PC-3 (cell line): ENCODE data around the gene MMP14. TPM values are rescaled to one million over a fixed set of nuclear protein-coding genes. Genes with fewer than 3 reads are reported as not detected.

Experiments
- ATAC-seq: fragments of 200-7000 bp; cut with Tn5 transposase; 2 replicates; pipeline ENCODE4 v1.9.1; 2020; ENCODE audit warnings: mild to moderate bottlenecking, moderate library complexity
- BruUV-seq: library from RNA; stranded (reverse); fragments of 400-500 nt; replicated peaks from 2 replicates; lab custom pipeline; 2021; lab: Mats Ljungman, UMichigan
- CTCF ChIA-PET: fragments of 300-600 bp; sonication (Branson Sonifier 250); formaldehyde crosslinking; loops from one replicate; lab custom pipeline; 2022; ENCODE audit warnings: antibody characterized with exemption; lab: Charles Lee
- POLR2A ChIA-PET: fragments of 300-600 bp; sonication (Branson Sonifier 250); formaldehyde crosslinking; loops from one replicate; lab custom pipeline; 2022; ENCODE audit warnings: antibody characterized with exemption; ENCODE audit not compliant: unreplicated experiment; lab: Charles Lee
- DNase-seq: peaks from one replicate; pipeline ENCODE4 v3.0.0-alpha.2; 2015
- H2AFZ ChIP-seq: fragments of 300-600 bp; sonication (generic); 2 replicates; pipeline ENCODE4 v1.6.0; 2016; ENCODE audit warnings: antibody characterized with exemption, low read length
- H3F3A ChIP-seq: fragments of 300-600 bp; sonication (generic); one replicate; pipeline ENCODE4 v1.6.0; 2017; ENCODE audit warnings: antibody characterized with exemption, low read length, control low read depth, mild to moderate bottlenecking; ENCODE audit not compliant: unreplicated experiment
- H3K27ac ChIP-seq: fragments of 300-600 bp; sonication (generic); 2 replicates; pipeline ENCODE4 v1.5.1; 2016; ENCODE audit warnings: mild to moderate bottlenecking, low read length
- H3K27me3 ChIP-seq: fragments of 300-600 bp; sonication (generic); 2 replicates; pipeline ENCODE4 v1.6.1; 2016; ENCODE audit warnings: low read length, mixed read lengths
- H3K36me3 ChIP-seq: fragments of 300-600 bp; sonication (generic); 2 replicates; pipeline ENCODE4 v1.6.1; 2016; ENCODE audit warnings: low read depth, mixed run types, low read length, mixed read lengths
- H3K4me1 ChIP-seq: fragments of 300-600 bp; sonication (generic); 2 replicates; pipeline ENCODE4 v1.5.1; 2016; ENCODE audit warnings: low read length; ENCODE audit not compliant: insufficient read depth
- H3K4me2 ChIP-seq: fragments of 300-600 bp; sonication (generic); 2 replicates; pipeline ENCODE4 v1.6.0; 2016; ENCODE audit warnings: low read length
- H3K4me3 ChIP-seq: fragments of 300-600 bp; sonication (generic); 2 replicates; pipeline ENCODE4 v1.5.1; 2016; ENCODE audit warnings: mild to moderate bottlenecking, low read length, mixed read lengths
- H3K79me2 ChIP-seq: fragments of 300-600 bp; sonication (generic); 2 replicates; pipeline ENCODE4 v1.6.1; 2017; ENCODE audit warnings: low read length, mixed read lengths
- H3K9ac ChIP-seq: fragments of 300-600 bp; sonication (generic); 2 replicates; pipeline ENCODE4 v1.6.0; 2016; ENCODE audit warnings: mild to moderate bottlenecking, low read length
- H3K9me2 ChIP-seq: fragments of 300-600 bp; sonication (generic); replicated peaks from 2 replicates; pipeline ENCODE4 v1.6.1; 2016; ENCODE audit warnings: mixed run types, low read length, mixed read lengths
- H3K9me3 ChIP-seq: fragments of 300-600 bp; sonication (generic); 2 replicates; pipeline ENCODE4 v1.6.1; 2016; ENCODE audit warnings: low read length, mixed read lengths
- H4K20me1 ChIP-seq: fragments of 300-600 bp; sonication (generic); 2 replicates; pipeline ENCODE4 v1.6.1; 2016; ENCODE audit warnings: low read length, mixed read lengths
- EZH2 ChIP-seq: fragments of 300-600 bp; sonication (generic); IDR thresholded peaks from one replicate; pipeline ENCODE4 v1.6.1; 2017; ENCODE audit warnings: antibody characterized with exemption, mild to moderate bottlenecking, low read length; ENCODE audit not compliant: unreplicated experiment
- EZH2phosphoT487 ChIP-seq: fragments of 300-600 bp; sonication (generic); IDR thresholded peaks from 2 replicates; pipeline ENCODE4 v1.6.1; 2018; ENCODE audit warnings: mild to moderate bottlenecking, antibody characterized with exemption, low read length, borderline replicate concordance
- intact Hi-C: fragments of 100-400 bp; cut with micrococcal nuclease; formaldehyde crosslinking; loops from 2 replicates; pipeline ENCODE4 v1.9.0; 2023
- total RNA-seq: library from RNA; depleted of rRNA; stranded (reverse); fragments of >200 nt; gene quantifications from 2 replicates; pipeline ENCODE4 v1.2.3, GENCODE V29; 2014
- TF ChIP-seq, protein P1 (sequence below): fragments of 300-600 bp; sonication (generic); conservative IDR thresholded peaks from 2 replicates; pipeline ENCODE4 v1.5.1; 2017; ENCODE audit warnings: antibody characterized with exemption, low read depth, mild to moderate bottlenecking, low read length

The MMP14 gene
- total RNA-seq, 1 experiment from 2014 or later, result 80.4 TPM

DNA sequence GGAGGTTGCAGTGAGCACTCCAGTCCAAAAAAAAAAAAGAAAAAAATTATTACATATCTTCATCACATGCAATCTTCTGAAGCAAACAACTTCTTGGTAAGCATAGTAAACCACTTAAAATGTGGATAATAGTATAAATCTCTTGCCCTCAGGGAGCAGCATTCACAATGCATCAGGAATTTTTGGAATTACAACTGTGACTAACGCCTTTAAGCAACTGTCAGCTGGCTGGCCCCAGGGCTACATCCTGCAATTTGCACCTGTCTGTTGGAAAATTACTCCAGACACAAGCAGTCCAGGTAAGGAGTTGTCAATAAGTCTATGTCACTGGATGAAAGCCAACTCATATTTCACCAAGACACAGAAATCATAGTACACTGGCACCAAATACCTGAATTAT lies 15.7 kb upstream of the MMP14 start:
- Histone ChIP-seq H3K4me1 (peaks cover 39% of the 10 kb centered on the region), H2AFZ (no peak overlapping the region), H3K36me3 (no peaks in the 10 kb centered on the region), H3K4me3 (no peak overlapping the region), H3K9me3 (no peaks in the 10 kb centered on the region), H3K9me2 (no peaks in the 10 kb centered on the region), H3K4me2 (no peak overlapping the region), H3K79me2 (no peaks in the 10 kb centered on the region), H3K27ac (no peak overlapping the region), H4K20me1 (no peaks in the 10 kb centered on the region), H3F3A (no peaks in the 10 kb centered on the region), H3K9ac (no peak overlapping the region), H3K27me3 (no peaks in the 10 kb centered on the region)
- no TSS peak for BruUV-seq
- peak; percentile 75 for DNase-seq
- TF ChIP-seq, protein P1, sequence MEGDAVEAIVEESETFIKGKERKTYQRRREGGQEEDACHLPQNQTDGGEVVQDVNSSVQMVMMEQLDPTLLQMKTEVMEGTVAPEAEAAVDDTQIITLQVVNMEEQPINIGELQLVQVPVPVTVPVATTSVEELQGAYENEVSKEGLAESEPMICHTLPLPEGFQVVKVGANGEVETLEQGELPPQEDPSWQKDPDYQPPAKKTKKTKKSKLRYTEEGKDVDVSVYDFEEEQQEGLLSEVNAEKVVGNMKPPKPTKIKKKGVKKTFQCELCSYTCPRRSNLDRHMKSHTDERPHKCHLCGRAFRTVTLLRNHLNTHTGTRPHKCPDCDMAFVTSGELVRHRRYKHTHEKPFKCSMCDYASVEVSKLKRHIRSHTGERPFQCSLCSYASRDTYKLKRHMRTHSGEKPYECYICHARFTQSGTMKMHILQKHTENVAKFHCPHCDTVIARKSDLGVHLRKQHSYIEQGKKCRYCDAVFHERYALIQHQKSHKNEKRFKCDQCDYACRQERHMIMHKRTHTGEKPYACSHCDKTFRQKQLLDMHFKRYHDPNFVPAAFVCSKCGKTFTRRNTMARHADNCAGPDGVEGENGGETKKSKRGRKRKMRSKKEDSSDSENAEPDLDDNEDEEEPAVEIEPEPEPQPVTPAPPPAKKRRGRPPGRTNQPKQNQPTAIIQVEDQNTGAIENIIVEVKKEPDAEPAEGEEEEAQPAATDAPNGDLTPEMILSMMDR, result no peak
- TF ChIP-seq EZH2phosphoT487 (no peak), EZH2 (no peak)
- ATAC-seq, result no peak
- POLR2A ChIA-PET, result no interaction called here
- CTCF ChIA-PET, result no interaction called here
- intact Hi-C loops, result loop anchor here (5.0 kb wide), 1 partner anchor 43 kb away; no protein-coding TSS in a partner anchor

DNA sequence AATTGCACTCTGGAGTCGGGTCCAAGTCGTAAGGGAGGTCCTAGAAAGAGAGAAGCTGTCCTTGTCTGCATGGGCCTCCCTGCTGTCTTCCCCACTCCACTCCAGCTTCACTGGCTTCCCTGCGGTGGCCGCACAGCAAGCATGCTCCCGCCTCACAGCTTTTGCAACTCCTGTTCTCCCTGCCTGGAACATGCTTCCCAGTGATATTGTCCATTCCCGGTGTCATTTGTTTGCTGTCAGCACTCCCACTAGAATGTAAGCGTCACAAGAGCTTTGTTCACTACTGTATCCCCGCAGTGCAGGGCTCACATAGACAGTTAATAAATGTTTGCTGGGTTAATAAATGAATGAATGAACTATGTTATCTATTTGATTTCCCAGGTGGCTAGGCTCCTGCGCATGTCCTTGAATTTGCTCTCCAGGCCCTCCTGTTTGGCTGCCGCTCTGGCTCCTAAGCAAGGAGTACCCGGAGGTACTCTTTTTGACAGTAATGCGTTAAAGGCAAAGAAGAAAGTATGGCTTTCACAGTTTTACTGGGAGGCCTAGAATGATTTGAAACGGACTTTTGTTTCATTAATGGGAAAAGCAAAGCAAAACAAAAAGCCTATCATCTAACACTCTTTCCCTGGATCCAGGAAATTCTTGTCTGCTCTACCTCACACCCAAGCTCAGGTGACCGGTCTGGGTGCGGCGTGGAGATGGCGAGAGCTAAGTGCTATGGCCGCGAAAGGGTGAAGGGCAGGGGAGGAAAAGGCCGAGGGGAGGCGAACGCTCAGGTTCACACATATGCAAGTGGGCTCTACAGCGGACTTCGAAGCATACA lies 15.0 kb upstream of the MMP14 start:
- Histone ChIP-seq H3K4me2 (no peak overlapping the region), H3K9me3 (no peaks in the 10 kb centered on the region), H3K4me3 (no peak overlapping the region), H3K27me3 (no peaks in the 10 kb centered on the region), H3K4me1 (peaks cover 39% of the 10 kb centered on the region), H3F3A (no peaks in the 10 kb centered on the region), H4K20me1 (no peaks in the 10 kb centered on the region), H2AFZ (no peak overlapping the region), H3K36me3 (no peaks in the 10 kb centered on the region), H3K9ac (no peak overlapping the region), H3K79me2 (no peaks in the 10 kb centered on the region), H3K27ac (no peak overlapping the region), H3K9me2 (no peaks in the 10 kb centered on the region)
- BruUV-seq, result no TSS peak
- POLR2A ChIA-PET, result no interaction called here
- CTCF ChIA-PET, result interaction anchor here (0.8 to 1.9 kb wide), 2 partner anchors 30 to 79 kb away, joined by 4 to 8 read pairs; no protein-coding TSS in a partner anchor
- intact Hi-C loops, result loop anchor here (5.0 kb wide), 1 partner anchor 44 kb away; no protein-coding TSS in a partner anchor
- DNase-seq (no peak), ATAC-seq (no peak)
- TF ChIP-seq, protein P1, result no peak
- TF ChIP-seq EZH2phosphoT487 (no peak), EZH2 (no peak)
